GM19328 (cell line): Measurements from ENCODE around the gene TNFRSF19.

Experiments used
- ATAC-seq: cut with Tn5 transposase; IDR thresholded peaks from one replicate; pipeline ENCODE4 v1.9.1; 2021; ENCODE audit warnings: mild to moderate bottlenecking, moderate library complexity; ENCODE audit not compliant: unreplicated experiment

TNFRSF19 gene

GRCh38 chr13:23626700-23627099 lies 56.5 kb downstream of the TNFRSF19 start:
- no peak for ATAC-seq

DNA sequence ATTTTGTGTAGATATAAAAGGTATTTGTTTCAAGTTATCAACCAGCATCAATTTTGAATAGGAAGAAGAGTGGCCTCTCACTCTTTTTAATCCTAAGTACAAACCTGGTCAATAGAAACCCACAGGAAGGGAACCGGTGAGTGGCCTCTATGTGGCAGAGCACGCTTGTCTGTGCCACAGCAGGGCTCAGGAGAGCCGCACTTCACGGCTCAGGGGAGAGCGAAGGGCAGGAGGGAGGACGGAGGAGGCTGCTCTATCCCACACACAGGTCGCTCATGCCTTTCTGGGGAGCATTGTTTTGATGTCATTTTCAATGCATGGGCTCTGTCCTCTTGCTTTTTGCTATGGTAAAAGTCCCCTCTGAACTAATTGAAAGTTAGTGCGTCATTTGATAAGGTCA lies 57.2 kb downstream of the TNFRSF19 start:
- ATAC-seq: no peak

GRCh38 chr13:23628250-23628649 lies 58.0 kb downstream of the TNFRSF19 start:
- ATAC-seq: no peak

DNA sequence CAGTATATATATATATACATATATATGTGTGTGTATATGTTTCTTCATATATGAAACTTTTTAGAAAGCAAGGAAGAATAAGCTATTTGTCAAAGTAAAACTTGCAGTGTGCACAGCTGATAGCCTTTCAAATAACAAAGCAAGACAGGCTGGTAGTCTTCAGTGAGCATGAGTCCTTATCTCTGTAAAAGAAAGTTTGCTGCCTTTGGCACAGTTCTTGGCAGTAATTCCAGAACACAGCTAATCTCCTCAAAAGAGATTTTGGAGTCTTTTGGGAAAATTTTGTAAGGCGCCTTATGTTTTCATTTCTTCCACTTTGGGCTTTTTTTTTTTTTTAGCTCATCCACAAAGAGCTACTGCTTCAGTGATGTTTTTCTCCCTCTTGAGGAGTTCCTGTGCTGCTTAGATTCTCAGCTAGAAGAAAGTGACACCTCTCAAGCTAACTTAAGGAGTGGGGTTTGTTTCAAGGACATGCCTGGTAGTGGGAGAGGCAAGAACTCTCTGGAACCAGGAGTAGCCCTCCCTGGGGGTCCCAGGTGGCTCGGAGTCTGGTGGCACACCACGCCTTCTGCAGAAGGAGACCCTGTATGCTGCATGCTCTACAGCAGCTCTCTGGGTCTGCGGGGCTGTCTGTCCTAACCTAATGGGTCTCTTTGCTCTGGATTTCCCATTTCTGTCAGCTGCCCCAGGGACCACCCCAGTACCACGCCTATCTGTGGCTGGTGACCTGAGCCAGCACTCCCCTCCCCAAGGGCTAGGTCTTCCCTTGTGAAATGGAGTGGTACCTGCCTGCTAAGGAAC lies 58.8 kb downstream of the TNFRSF19 start:
- no peak for ATAC-seq

GRCh38 chr13:23629566-23630272 lies 59.5 kb downstream of the TNFRSF19 start:
- ATAC-seq: no peak

DNA sequence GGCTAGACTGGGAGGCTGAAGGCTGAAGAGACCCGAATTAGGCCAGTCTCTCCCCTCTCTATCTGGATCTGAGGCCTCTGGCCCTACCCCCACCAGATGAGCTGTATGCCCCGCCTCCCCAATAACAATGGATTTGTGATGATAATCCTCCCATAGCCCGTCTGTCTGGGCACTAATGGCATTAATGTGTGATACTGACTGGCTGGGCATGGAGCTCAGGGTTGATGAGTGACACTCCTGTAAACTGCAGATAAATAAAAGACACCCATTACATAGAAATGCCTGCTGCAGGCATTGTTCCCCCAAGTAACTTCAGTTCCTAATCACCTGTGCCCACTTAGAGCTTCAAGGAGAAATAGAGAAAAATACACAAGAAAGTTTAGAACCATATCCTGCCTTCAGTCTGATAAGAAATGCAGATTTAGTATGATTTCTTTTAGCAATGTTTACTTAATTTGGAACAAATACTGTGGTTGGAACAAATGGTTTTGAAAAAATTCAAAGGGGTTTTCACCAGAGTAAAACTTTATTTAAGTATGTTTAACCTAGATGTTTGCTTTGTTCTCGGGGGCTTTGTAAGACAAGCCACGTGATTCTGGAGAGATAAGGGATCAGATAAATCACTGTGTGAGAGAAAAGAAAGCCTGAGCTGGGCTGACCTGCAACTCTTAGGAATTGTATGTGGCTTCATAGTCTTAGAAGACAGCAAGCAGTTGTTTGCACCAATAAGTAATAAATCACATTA lies 60.3 kb downstream of the TNFRSF19 start:
- ATAC-seq: no peak

- ATAC-seq: no peak
Observed at GRCh38 chr13:23631311-23632047, 61.3 kb downstream of the TNFRSF19 start.

GRCh38 chr13:23632048-23632582 lies 61.9 kb downstream of the TNFRSF19 start:
- no peak for ATAC-seq

DNA sequence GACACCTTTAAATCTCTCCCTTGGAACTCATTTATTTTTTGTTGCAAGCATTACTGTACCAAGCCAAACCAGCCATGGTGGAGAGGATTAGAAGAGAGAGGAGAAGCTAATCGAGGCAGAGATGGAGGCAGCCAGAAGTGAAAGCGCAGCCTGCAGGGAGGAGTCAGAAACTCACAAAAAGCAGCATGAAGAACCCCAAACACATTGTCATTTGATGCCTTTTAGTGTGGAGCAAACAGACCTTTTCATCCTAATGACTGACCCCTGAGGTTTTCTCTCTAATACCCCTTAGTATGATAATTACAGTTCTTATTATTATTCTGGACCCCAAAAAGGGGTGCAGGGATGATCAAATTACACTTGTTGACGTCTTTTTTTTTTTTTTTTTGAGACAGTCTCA lies 62.5 kb downstream of the TNFRSF19 start:
- ATAC-seq: no peak

GRCh38 chr13:23634897-23635296 lies 64.7 kb downstream of the TNFRSF19 start:
- ATAC-seq: no peak

DNA sequence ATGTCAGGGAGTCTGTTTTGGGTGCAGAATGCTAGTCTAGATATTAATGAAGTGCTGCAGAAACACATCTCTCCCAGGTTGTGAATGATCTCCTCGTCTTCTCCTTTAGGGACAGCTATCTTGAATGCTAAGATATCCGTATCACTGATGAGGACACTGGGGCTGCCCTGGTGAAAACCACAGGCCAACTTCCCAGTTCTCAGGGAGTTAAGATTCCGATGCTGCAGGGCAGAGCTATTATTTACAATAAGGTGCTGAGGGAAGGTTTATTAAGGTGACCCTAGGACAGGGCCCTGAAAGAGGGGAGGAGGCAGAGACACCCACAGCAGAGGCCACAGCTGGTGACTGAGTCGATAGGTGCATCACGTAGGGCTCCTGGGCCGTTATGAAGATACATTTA lies 66.1 kb downstream of the TNFRSF19 start:
- no peak for ATAC-seq

- no peak for ATAC-seq
Observed at GRCh38 chr13:23637829-23638228, 67.6 kb downstream of the TNFRSF19 start.

- no peak for ATAC-seq
Observed at GRCh38 chr13:23639674-23640073, 69.5 kb downstream of the TNFRSF19 start.

DNA sequence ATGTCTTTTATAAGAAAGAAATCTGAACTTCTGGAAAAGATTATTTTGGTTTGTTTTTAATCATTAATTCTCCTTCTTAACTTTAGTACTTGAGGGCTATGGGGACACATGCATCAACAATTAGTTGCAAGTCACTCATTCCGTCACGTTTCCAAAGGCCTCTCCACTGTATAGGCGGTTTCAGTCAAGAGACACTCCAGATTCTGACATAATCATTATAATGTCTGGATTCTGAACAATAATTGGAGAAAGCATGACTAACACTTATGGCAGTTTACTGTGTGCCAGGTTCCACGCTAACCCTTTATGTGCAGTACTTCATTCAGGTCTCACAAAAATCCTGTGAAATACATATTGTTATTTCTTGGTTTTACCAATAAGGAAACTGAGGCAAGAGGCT lies 71.9 kb downstream of the TNFRSF19 start:
- ATAC-seq: no peak

GRCh38 chr13:23643338-23644125 lies 73.3 kb downstream of the TNFRSF19 start:
- no peak for ATAC-seq

DNA sequence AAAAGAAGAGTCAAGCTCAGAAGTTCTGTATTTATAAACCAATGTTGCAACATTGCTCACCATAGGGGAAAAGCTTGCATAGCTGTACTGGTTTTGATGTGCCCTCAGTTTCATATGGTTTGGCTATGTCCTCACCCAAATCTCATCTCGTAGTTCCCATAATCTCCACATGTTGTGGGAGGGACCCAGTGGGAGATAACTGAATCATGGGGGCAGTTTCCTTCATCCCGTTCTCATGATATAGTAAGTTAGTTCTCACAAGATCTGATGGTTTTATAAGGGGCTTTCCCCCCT lies 73.9 kb downstream of the TNFRSF19 start:
- ATAC-seq: no peak

DNA sequence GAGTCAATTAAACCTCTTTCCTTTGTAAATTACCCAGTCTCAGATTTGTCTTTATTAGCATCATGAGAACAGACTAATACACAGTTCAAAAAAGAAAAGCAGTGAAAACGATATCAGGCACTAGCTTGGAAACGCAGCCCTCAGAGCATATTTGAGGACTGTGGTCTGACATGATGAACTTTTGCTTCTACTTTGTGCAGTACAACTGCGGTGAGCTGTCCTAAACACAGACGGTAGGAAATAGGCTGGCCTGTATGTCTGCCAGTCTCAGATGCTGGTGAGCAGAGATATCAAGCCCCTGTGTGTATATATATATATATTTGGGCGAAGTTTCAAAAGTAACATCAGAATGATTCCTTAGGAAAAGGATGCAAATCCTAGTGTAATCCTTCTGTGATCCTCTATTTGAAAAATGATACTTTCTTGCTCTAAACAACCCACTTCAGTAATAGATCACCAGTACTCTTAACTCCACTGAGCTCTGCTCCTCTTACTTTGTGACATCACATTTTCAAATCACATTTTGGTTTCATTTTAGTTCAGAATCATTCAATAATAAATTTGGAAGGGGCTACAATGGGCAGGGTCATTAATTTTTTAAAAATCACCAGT lies 74.4 kb downstream of the TNFRSF19 start:
- ATAC-seq: no peak

DNA sequence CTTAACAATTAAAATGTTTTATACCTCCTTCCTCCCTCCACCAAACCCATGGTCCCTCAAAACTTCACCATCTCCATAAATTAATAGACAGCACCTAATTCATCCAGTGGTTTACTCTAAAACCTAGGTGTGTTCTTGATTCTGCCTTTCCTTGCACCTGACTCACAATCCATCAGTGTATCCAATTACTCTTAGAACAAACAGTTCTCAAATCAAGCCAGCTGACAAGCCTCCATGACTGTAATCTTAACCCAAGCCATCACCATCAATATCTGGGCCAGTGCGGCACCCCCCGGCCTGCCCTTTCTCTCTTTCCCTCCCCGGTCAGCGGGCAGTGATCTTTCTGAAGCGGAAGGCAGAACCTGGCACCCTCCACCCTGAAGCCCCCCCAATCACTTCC lies 75.6 kb downstream of the TNFRSF19 start:
- no peak for ATAC-seq

DNA sequence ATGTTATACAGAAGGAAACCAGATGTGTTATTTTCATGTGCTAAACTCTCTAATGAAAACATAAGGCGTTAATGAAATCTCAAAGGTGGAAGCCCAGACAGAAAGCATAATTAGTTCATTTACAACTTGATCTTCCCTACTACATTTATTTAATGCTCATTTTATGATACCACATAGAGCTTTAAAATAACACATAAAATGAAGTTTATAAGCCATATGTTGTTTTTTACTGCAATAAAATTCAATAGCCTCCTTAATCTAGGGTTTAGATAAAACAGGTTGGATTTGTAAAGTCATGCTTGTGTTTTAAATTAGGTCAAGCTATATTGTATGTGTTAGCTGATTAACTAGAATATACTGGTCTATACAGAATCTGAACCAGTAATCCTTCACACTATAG lies 81.2 kb downstream of the TNFRSF19 start:
- ATAC-seq: no peak

- ATAC-seq: no peak
Observed at GRCh38 chr13:23651887-23652286, 81.7 kb downstream of the TNFRSF19 start.
